WERI-Rb-1 (cell line): ENCODE results near the gene SLC25A21.

Experiments used
- DNase-seq: peaks from one replicate; pipeline ENCODE4 v3.0.0-alpha.2; 2020
- H3K27ac ChIP-seq: fragments of 250-450 bp; sonication (Bioruptor Pico); 2 replicates; pipeline ENCODE4 v1.5.1; 2020; ENCODE audit warnings: mild to moderate bottlenecking, moderate library complexity
- H3K27me3 ChIP-seq: fragments of 250-450 bp; sonication (Bioruptor Pico); 2 replicates; pipeline ENCODE4 v1.5.1; 2021; ENCODE audit warnings: mild to moderate bottlenecking, low read depth, moderate library complexity; ENCODE audit not compliant: insufficient read depth, severe bottlenecking
- H3K36me3 ChIP-seq: fragments of 250-450 bp; sonication (Bioruptor Pico); 2 replicates; pipeline ENCODE4 v1.5.1; 2020; ENCODE audit warnings: mild to moderate bottlenecking, moderate library complexity
- H3K4me3 ChIP-seq: 2 replicates; pipeline ENCODE4 v1.5.1; 2011; ENCODE audit warnings: low read depth, mild to moderate bottlenecking, control low read depth, low read length
- H3K9me3 ChIP-seq: fragments of 250-450 bp; sonication (Bioruptor Pico); 2 replicates; pipeline ENCODE4 v1.5.1; 2021; ENCODE audit warnings: mild to moderate bottlenecking, moderate library complexity; ENCODE audit not compliant: severe bottlenecking
- CTCF ChIP-seq: IDR thresholded peaks from 2 replicates; pipeline ENCODE4 v1.5.1; 2011; ENCODE audit warnings: low read depth, mild to moderate bottlenecking, control low read depth, inconsistent platforms, low read length

SLC25A21 gene

GRCh38 chr14:36659822-36660735 is 512.3 kb downstream of the SLC25A21 start:
- H3K27me3 ChIP-seq = peaks cover 91% of the 10 kb centered on the region
- H3K27ac ChIP-seq = no peak overlapping the region
- H3K4me3 ChIP-seq = no peak overlapping the region
- no peaks in the 10 kb centered on the region for H3K36me3 ChIP-seq
- TF ChIP-seq CTCF = no peak
- DNase-seq = no peak
- peaks cover 13% of the 10 kb centered on the region for H3K9me3 ChIP-seq

- H3K27ac ChIP-seq = no peak overlapping the region
- H3K36me3 ChIP-seq = no peaks in the 10 kb centered on the region
- H3K27me3 ChIP-seq = peaks cover 95% of the 10 kb centered on the region
- no peak for DNase-seq
- no peak for TF ChIP-seq CTCF
- peaks cover 13% of the 10 kb centered on the region for H3K9me3 ChIP-seq
- H3K4me3 ChIP-seq = no peak overlapping the region
Observed at GRCh38 chr14:36659010-36659821, 513.2 kb downstream of the SLC25A21 start.

GRCh38 chr14:36658123-36659009 is 514.0 kb downstream of the SLC25A21 start:
- Histone ChIP-seq H3K27ac (no peak overlapping the region), H3K27me3 (peaks cover 94% of the 10 kb centered on the region), H3K36me3 (no peaks in the 10 kb centered on the region), H3K9me3 (peaks cover 13% of the 10 kb centered on the region), H3K4me3 (no peak overlapping the region)
- DNase-seq = no peak
- no peak for TF ChIP-seq CTCF

- DNase-seq = no peak
- Histone ChIP-seq H3K9me3 (peaks cover 9% of the 10 kb centered on the region), H3K4me3 (no peak overlapping the region), H3K27ac (no peak overlapping the region), H3K36me3 (no peaks in the 10 kb centered on the region), H3K27me3 (peaks cover 94% of the 10 kb centered on the region)
- TF ChIP-seq CTCF = no peak
Observed at GRCh38 chr14:36657399-36658122, 514.8 kb downstream of the SLC25A21 start.

GRCh38 chr14:36656687-36657398 is 515.6 kb downstream of the SLC25A21 start:
- H3K4me3 ChIP-seq = no peak overlapping the region
- peaks cover 92% of the 10 kb centered on the region for H3K27me3 ChIP-seq
- no peak for DNase-seq
- no peak for TF ChIP-seq CTCF
- H3K9me3 ChIP-seq = peaks cover 9% of the 10 kb centered on the region
- H3K36me3 ChIP-seq = no peaks in the 10 kb centered on the region
- H3K27ac ChIP-seq = no peak overlapping the region
